GM19455 (cell line): Measurements from ENCODE around the gene PRMT2.

ENCODE experiments used
- ATAC-seq: cut with Tn5 transposase; IDR thresholded peaks from one replicate; pipeline ENCODE4 v1.9.1; 2021; ENCODE audit not compliant: unreplicated experiment

Gene PRMT2

DNA sequence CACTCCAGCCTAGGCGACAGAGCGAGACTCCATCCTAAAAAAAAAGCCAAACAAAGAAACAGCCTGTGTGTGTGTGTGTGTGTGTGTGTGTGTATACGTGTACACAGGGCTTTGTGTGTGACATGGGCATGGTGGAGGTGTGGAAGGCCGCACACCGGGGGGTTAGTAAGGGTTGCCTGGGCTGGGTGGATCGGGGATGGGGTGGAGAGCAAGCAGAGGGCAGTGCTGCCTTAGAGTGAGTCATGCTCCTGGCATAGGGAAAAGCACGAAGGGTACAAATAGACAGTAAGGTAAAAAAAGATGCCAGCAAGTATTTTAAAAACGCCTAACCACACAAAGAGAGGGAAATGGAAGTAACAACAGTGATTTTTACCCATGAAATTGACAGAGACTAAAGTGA lies 6.2 kb downstream of the PRMT2 start:
- no peak for ATAC-seq

- ATAC-seq: no peak
Observed at GRCh38 chr21:46643379-46644177, 8.1 kb downstream of the PRMT2 start.

DNA sequence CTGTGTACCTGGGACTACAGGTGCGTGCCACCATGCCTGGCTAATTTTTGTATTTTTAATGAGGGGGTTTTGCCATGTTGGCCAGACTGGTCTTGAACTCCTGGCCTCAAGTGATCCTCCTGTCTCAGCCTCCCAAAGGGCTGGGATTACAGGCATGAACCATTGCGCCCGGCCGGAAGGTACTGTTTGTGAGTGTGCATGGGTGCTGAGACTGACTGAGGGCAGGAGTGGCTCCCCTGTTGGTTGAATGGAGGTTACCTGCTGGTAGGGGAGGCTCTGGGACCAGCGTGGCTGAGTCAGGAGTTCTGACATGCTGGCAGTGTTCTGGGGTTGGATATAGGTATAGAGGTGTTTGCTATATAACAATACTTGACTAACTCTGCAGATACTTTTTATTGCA lies 10.4 kb downstream of the PRMT2 start:
- ATAC-seq: no peak

DNA sequence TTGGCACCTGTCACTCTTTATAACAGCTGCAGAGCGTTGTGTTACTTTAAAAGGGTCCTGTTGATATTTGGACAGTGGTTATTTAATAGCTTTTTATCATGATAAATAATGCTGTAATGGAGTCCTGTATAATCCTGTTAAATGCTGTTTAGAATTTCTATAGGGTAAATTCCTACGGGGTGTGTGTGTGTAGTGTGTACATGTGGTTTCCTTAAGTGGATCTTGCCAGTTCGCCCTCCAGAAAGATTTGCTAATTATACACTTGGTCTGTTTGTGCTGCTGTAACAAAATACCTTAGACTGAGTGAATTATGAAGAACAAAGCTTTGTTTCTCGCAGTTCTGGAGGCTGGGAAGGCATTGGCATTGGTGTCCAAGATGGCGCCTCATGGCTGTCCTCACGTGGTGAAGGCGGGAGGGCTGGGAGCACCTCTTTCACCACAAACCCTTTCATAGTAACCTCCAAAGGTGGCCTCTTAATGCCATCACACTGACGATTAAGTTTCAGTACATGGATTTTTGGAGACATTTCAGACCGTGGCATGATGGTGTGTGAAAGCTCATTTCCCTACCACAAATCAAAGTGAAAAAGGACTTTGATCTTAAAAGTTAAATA lies 11.2 kb downstream of the PRMT2 start:
- ATAC-seq: no peak

GRCh38 chr21:46648539-46648938 lies 13.1 kb downstream of the PRMT2 start:
- ATAC-seq: no peak

GRCh38 chr21:46649356-46649755 lies 13.9 kb downstream of the PRMT2 start:
- ATAC-seq: no peak

DNA sequence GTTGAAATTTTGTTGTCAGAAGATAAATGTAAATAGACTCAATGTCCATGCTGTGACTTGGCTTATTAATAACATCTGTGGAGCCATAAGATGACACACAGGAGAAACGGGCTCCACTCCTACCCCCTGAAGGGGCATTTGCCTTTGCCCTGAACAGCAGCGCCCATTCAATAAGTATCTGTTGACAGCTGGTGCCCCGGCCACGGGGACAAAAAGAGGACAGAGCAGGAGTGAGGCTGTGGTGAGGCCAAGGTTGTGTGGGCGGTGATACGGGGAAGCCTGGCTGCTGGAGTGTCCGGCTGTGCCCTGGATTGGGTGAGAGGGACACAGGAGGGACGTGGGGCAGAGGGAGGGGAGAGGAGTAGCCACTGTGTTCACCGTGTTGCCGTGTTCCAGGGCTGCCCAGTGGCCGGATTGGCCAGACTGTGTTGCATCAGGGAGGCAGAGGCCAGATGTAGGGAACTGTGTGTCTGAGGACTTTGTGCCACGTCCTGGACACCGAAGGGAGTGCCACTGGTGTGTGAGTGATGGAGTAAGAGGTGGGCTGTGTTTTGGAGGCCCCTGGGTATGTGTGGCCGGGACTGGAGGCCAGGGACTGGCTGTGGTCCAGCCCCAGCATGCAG lies 15.1 kb downstream of the PRMT2 start:
- no peak for ATAC-seq

- no peak for ATAC-seq
Observed at GRCh38 chr21:46651121-46651520, 15.6 kb downstream of the PRMT2 start.

DNA sequence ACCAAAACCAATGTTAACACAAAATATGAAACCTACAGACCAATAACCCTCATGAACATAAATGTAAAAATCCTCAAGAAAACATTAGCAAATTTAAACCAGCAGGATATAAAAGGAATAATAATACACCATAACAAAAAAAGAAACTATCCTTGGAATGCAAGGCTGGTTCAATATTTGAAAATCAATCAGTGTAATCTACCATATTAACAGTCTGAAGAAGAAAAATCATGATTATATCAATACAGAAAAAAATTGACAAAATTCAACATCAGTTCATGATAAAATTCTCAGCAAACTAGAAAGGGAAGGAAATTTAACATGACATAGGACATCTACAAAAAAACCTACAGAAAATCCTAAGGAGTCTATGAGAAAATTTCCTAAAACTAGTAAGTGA lies 19.8 kb downstream of the PRMT2 start:
- no peak for ATAC-seq

- no peak for ATAC-seq
Observed at GRCh38 chr21:46656820-46657219, 21.3 kb downstream of the PRMT2 start.

GRCh38 chr21:46660505-46660904 lies 25.0 kb downstream of the PRMT2 start:
- no peak for ATAC-seq

- ATAC-seq: no peak
Observed at GRCh38 chr21:46661211-46661625, 25.7 kb downstream of the PRMT2 start.

GRCh38 chr21:46661642-46662366 lies 26.3 kb downstream of the PRMT2 start:
- no peak for ATAC-seq

DNA sequence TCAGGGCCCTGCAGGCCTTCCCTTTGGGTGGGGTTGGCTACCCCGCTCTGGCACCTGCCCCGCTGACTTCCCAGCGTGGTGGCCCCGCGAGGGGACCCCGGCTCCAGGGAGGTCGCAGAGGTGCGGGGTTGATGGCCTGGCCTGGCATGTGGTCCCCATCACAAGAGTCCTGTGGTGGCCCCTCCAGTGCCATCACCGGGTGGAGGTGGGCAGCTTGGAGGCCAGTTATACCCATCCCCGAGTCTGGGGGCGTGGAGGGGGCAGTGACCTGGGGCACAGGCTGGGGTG lies 26.8 kb downstream of the PRMT2 start:
- no peak for ATAC-seq

DNA sequence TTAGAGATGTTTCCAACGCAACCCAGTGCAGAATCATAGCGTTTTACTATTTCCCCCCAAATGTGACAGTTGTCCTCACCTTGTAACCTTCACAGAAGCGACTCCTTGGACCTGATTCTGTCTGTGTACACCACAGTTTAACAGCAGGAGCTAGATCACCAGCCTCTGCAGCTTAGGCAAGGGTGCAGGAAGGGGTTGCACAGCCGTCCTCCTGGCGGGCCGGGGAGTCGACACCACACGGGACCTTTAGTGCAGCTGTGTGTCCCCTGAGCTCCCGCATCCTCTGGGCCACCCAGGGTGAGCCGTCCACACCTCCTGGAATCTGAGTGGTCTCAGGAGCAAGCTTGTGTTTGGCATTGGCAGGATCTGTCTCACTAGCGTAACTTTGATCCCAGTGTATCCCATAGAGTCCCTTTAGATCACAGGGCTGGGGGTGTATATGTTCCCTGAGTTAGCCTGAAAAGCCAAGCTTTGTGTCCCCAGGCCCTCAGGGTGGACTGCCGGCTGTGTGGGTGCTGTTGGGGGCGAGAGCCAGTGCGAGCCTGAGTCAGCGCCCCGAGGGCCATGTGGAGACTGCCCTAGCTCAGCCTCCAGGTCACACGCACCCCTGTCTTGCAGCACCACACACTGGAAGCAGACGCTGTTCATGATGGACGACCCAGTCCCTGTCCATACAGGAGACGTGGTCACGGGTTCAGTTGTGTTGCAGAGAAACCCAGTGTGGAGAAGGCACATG lies 27.5 kb downstream of the PRMT2 start:
- ATAC-seq: no peak

GRCh38 chr21:46663754-46664153 lies 28.3 kb downstream of the PRMT2 start:
- no peak for ATAC-seq

- no peak for ATAC-seq
Observed at GRCh38 chr21:46664316-46664995, 29.0 kb downstream of the PRMT2 start.

- ATAC-seq: no peak
Observed at GRCh38 chr21:46665566-46665965, 30.1 kb downstream of the PRMT2 start.

DNA sequence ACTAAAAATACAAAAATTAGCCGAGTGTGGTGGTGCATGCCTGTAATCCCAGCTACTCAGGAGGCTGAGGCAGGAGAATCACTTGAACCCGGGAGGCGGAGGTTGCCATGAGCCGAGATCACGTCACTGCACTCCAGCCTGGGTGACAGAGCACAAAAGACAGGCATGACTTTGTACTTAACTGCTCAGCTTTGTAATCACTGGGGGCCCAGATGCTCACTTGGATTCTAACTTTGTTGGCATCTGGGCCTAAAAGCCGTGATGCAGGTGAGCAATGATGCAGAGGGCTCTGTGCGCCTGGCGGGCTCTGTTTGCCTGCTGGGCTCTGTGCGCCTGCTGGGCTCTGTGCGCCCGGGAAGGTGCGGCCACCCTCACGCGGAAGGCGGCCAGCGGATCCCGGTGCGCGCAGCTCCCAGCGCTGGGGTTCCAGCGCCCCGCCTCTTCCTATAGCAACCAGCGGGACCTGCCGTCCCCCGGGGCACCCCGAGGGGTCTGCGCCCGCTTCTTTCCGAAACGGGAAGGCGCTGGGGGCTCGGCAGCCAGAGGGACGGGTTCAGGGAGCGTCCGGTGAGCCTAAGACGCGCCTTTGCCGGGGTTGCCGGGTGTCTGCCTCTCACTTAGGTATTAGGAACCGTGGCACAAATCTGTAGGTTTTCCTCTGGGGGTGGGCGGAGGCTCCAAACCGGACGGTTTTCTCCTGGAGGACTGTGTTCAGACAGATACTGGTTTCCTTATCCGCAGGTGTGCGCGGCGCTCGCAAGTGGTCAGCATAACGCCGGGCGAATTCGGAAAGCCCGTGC lies 31.7 kb downstream of the PRMT2 start:
- ATAC-seq: no peak
